Ascending aorta (tissue), 2 donors: ENCODE data around the gene SKI. TPM values are rescaled to one million over a fixed set of nuclear protein-coding genes. Genes with fewer than 3 reads are reported as not detected.

Experiments
- DNase-seq, 2 donors: peaks; one replicate each; pipeline ENCODE4 v3.0.0-alpha.2; 2019; ENCODE audit warnings: low spot score in 2 of 2
- H3K27ac ChIP-seq, 2 donors: fragments of 200-600 bp; sonication (generic); one replicate each; pipeline ENCODE4 v1.5.1; 2016 to 2017; ENCODE audit warnings: mild to moderate bottlenecking in 1 of 2
- H3K27me3 ChIP-seq: fragments of 200-600 bp; sonication (generic); one replicate; pipeline ENCODE4 v1.5.1; 2017
- H3K36me3 ChIP-seq, 2 donors: fragments of 200-600 bp; sonication (generic); one replicate each; pipeline ENCODE4 v1.5.1; 2016
- H3K4me1 ChIP-seq, 2 donors: fragments of 200-600 bp; sonication (generic); one replicate each; pipeline ENCODE4 v1.5.1; 2016 to 2017; ENCODE audit warnings: mild to moderate bottlenecking in 1 of 2
- H3K4me3 ChIP-seq, 2 donors: fragments of 200-600 bp; sonication (generic); one replicate each; pipeline ENCODE4 v1.5.1; 2016 to 2017; ENCODE audit warnings: mild to moderate bottlenecking in 1 of 2
- H3K9me3 ChIP-seq, 2 donors: fragments of 200-600 bp; sonication (generic); one replicate each; pipeline ENCODE4 v1.5.1; 2016
- intact Hi-C: fragments of 100-400 bp; cut with DNase I; formaldehyde crosslinking; loops from one replicate; pipeline ENCODE4 v1.15.1; 2023
- total RNA-seq: library from RNA; depleted of rRNA; stranded (reverse); fragments of >200 nt; gene quantifications from one replicate; pipeline ENCODE4 v1.1.0, GENCODE V29; 2016
- TF ChIP-seq, protein P1 (sequence below), 3 experiments: fragments of 200-600 bp in 2 of 3; fragments of 450-650 bp in 1 of 3; sonication (generic) in 2 of 3; IDR thresholded peaks; one replicate each; pipeline ENCODE4 v1.5.1; 2016 to 2019; ENCODE audit warnings: antibody characterized with exemption in 3 of 3, mild to moderate bottlenecking in 1 of 3, moderate library complexity in 1 of 3

The SKI gene
- total RNA-seq, 1 donor from 2014 or later = 139 TPM

GRCh38 chr1:2226525-2227345, 1.4 kb upstream of the SKI start:
- intact Hi-C loops = loop anchor here (1.0 kb wide), 1 partner anchor 13 kb away; no protein-coding TSS in a partner anchor
- H3K27ac ChIP-seq = peak overlapping the region; percentile 99
- TF ChIP-seq, protein P1, sequence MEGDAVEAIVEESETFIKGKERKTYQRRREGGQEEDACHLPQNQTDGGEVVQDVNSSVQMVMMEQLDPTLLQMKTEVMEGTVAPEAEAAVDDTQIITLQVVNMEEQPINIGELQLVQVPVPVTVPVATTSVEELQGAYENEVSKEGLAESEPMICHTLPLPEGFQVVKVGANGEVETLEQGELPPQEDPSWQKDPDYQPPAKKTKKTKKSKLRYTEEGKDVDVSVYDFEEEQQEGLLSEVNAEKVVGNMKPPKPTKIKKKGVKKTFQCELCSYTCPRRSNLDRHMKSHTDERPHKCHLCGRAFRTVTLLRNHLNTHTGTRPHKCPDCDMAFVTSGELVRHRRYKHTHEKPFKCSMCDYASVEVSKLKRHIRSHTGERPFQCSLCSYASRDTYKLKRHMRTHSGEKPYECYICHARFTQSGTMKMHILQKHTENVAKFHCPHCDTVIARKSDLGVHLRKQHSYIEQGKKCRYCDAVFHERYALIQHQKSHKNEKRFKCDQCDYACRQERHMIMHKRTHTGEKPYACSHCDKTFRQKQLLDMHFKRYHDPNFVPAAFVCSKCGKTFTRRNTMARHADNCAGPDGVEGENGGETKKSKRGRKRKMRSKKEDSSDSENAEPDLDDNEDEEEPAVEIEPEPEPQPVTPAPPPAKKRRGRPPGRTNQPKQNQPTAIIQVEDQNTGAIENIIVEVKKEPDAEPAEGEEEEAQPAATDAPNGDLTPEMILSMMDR (IDR thresholded peaks at IDR 0.05) = no peak
- DNase-seq = peak in 1 of 2 donors; percentile 72
- H3K4me1 ChIP-seq = peaks cover 5 to 6% of the 10 kb centered on the region in 2 donors
- H3K4me3 ChIP-seq = peak overlapping the region; percentile 81 to 90
- no peaks in the 10 kb centered on the region for H3K27me3 ChIP-seq
- no peaks in the 10 kb centered on the region for H3K36me3 ChIP-seq
- H3K9me3 ChIP-seq = no peaks in the 10 kb centered on the region

DNA sequence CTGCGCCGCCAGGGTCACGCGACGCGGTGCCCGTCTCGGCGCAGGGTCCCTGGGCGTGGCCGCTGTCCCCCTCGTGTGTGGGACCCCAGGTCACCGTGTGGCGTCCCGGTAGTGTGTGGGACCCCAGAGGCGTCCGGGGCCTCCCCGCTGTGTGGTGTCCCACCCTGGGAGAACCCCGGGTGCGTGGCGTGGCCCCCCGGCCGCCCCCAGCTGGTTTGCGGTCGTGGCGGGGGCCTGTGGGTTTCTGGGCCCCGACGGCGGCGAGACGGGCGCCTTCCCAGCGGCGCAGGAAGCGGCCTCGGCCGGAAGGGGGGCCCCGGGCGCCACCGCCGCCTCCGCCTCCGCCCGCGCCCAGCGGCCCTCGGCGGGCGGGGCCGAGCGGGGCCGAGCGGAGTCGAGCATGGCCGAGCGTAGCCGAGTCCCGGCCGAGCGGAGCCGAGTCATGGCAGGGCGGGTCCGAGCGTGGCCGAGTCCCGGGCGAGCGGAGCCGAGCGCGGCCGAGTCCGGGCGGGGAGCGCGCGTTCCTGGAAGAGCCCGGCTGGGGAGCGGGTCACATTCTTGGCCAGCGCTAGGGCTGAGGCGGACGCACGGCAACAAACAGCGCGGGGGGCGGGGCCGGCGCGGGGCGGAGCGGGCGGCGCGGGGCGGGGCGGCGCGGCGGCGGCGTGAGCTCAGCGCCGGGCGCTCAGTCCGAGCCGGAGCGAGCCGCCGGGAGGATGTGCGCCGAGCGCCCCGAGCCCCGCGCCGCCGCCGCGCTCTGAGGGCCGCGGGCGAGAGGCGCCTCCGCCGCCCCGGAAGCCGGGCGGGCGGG, 568 bp upstream of the SKI start:
- Histone ChIP-seq H3K36me3 (no peaks in the 10 kb centered on the region), H3K4me3 (peak overlapping the region; percentile 81 to 90), H3K4me1 (peaks cover 5 to 11% of the 10 kb centered on the region in 2 donors), H3K27me3 (no peaks in the 10 kb centered on the region), H3K27ac (peak overlapping the region; percentile 99), H3K9me3 (no peaks in the 10 kb centered on the region)
- intact Hi-C loops = loop anchor here (1.0 kb wide), 1 partner anchor 14 kb away; no protein-coding TSS in a partner anchor
- TF ChIP-seq, protein P1 (IDR thresholded peaks at IDR 0.05) = peak in 2 of 3 experiments; percentile 5 to 47
- DNase-seq = peak; percentile 78 to 97

GRCh38 chr1:2228694-2229036, 546 bp downstream of the SKI start:
- Histone ChIP-seq H3K4me1 (peaks cover 9 to 20% of the 10 kb centered on the region in 2 donors), H3K27ac (peak overlapping the region; percentile 85 to 93), H3K27me3 (no peaks in the 10 kb centered on the region), H3K36me3 (no peaks in the 10 kb centered on the region), H3K9me3 (no peaks in the 10 kb centered on the region), H3K4me3 (peak overlapping the region; percentile 78 to 85)
- intact Hi-C loops = no loop called here
- TF ChIP-seq, protein P1 (IDR thresholded peaks at IDR 0.05) = no peak
- DNase-seq = no peak

GRCh38 chr1:2229037-2229864, 1.1 kb downstream of the SKI start:
- Histone ChIP-seq H3K4me3 (peak overlapping the region; percentile 78 to 85), H3K27ac (peak overlapping the region; percentile 85 to 93), H3K36me3 (no peaks in the 10 kb centered on the region), H3K9me3 (no peaks in the 10 kb centered on the region), H3K27me3 (no peaks in the 10 kb centered on the region), H3K4me1 (peaks cover 15 to 26% of the 10 kb centered on the region in 2 donors)
- intact Hi-C loops = no loop called here
- TF ChIP-seq, protein P1 (IDR thresholded peaks at IDR 0.05) = peak in 1 of 3 experiments; percentile 13
- DNase-seq = peak in 1 of 2 donors; percentile 82
